SU-DHL-6 (cell line): Measurements from ENCODE around the gene LRP2.

ENCODE experiments used
- H2AFZ ChIP-seq: fragments of 200-600 bp; sonication (generic); 2 replicates; pipeline ENCODE4 v1.6.1; 2014; ENCODE audit warnings: low read depth, mild to moderate bottlenecking, moderate library complexity, mixed read lengths, antibody characterized with exemption, low read length; ENCODE audit not compliant: severe bottlenecking
- H3F3A ChIP-seq: fragments of 200-600 bp; shearing (Covaris generic); 2 replicates; pipeline ENCODE4 v1.6.0; 2016; ENCODE audit warnings: antibody characterized with exemption, mild to moderate bottlenecking; ENCODE audit not compliant: insufficient read depth
- H3K27ac ChIP-seq: fragments of 200-600 bp; sonication (generic); 2 replicates; pipeline ENCODE4 v1.5.1; 2016; ENCODE audit warnings: low read depth, mild to moderate bottlenecking, low read length, moderate library complexity, mixed read lengths
- H3K27me3 ChIP-seq: fragments of 200-600 bp; sonication (generic), shearing (Covaris generic); 2 replicates; pipeline ENCODE4 v1.6.0; 2014; ENCODE audit warnings: mild to moderate bottlenecking, low read length
- H3K36me3 ChIP-seq: fragments of 200-600 bp; sonication (generic); 2 replicates; pipeline ENCODE4 v1.6.1; 2014; ENCODE audit warnings: mild to moderate bottlenecking, low read length, mixed read lengths
- H3K4me2 ChIP-seq: fragments of 300-600, 200-600 bp; shearing (Covaris generic), sonication (generic); 2 replicates; pipeline ENCODE4 v1.6.0; 2014; ENCODE audit warnings: low read length, low read depth, mild to moderate bottlenecking; ENCODE audit not compliant: poor library complexity, severe bottlenecking
- H3K4me3 ChIP-seq: fragments of 200-600 bp; sonication (generic); 2 replicates; pipeline ENCODE4 v1.5.1; 2014; ENCODE audit warnings: antibody characterized with exemption, low read length, mild to moderate bottlenecking, mixed read lengths; ENCODE audit not compliant: insufficient read depth, poor library complexity, severe bottlenecking
- H3K79me2 ChIP-seq: fragments of 200-600 bp; sonication (generic); 2 replicates; pipeline ENCODE4 v1.6.1; 2014; ENCODE audit warnings: mild to moderate bottlenecking, low read length, moderate library complexity; ENCODE audit not compliant: insufficient read depth
- H3K9ac ChIP-seq: fragments of 200-600 bp; sonication (generic); 2 replicates; pipeline ENCODE4 v1.7.0; 2014; ENCODE audit warnings: mild to moderate bottlenecking, low read length
- H3K9me2 ChIP-seq: fragments of 200-600 bp; sonication (generic); replicated peaks from 2 replicates; pipeline ENCODE4 v1.6.1; 2014; ENCODE audit warnings: low read length; ENCODE audit not compliant: insufficient read depth
- H3K9me3 ChIP-seq: fragments of 200-600 bp; sonication (generic); 2 replicates; pipeline ENCODE4 v1.6.1; 2014; ENCODE audit warnings: low read length, mixed read lengths; ENCODE audit not compliant: insufficient read depth
- H4K20me1 ChIP-seq: fragments of 200-600 bp; sonication (generic); 2 replicates; pipeline ENCODE4 v1.6.1; 2014; ENCODE audit warnings: low read depth, mild to moderate bottlenecking, antibody characterized with exemption, low read length, moderate library complexity, mixed read lengths
- CTCF ChIP-seq: fragments of 200-600 bp; sonication (generic); IDR thresholded peaks from one replicate; pipeline ENCODE4 v1.5.1; 2017; ENCODE audit warnings: antibody characterized with exemption, mild to moderate bottlenecking, low read length, moderate library complexity; ENCODE audit not compliant: insufficient read depth, poor library complexity, severe bottlenecking
- EZH2phosphoT487 ChIP-seq: fragments of 200-600 bp; sonication (generic), shearing (Covaris generic); conservative IDR thresholded peaks from 2 replicates; pipeline ENCODE4 v1.6.1; 2018; ENCODE audit warnings: mild to moderate bottlenecking, antibody characterized with exemption, low read length, moderate library complexity, mixed read lengths

Gene LRP2

GRCh38 chr2:169259402-169259801 is 102.9 kb downstream of the LRP2 start:
- H3K79me2 ChIP-seq = no peaks in the 10 kb centered on the region
- no peaks in the 10 kb centered on the region for H3K9me3 ChIP-seq
- no peaks in the 10 kb centered on the region for H3K9me2 ChIP-seq
- H3K36me3 ChIP-seq = no peaks in the 10 kb centered on the region
- no peak overlapping the region for H3K4me2 ChIP-seq
- TF ChIP-seq EZH2phosphoT487 (no peak), CTCF (no peak)
- H4K20me1 ChIP-seq = no peaks in the 10 kb centered on the region
- H3F3A ChIP-seq = no peaks in the 10 kb centered on the region
- H3K27me3 ChIP-seq = no peaks in the 10 kb centered on the region
- H3K27ac ChIP-seq = no peak overlapping the region
- no peak overlapping the region for H2AFZ ChIP-seq
- no peak overlapping the region for H3K4me3 ChIP-seq
- H3K9ac ChIP-seq = no peak overlapping the region

- Histone ChIP-seq H3K9me3 (no peaks in the 10 kb centered on the region), H2AFZ (no peak overlapping the region), H3F3A (no peaks in the 10 kb centered on the region), H3K9me2 (no peaks in the 10 kb centered on the region), H3K4me3 (no peak overlapping the region), H3K9ac (no peak overlapping the region), H3K4me2 (no peak overlapping the region), H3K27me3 (no peaks in the 10 kb centered on the region), H3K36me3 (no peaks in the 10 kb centered on the region), H3K79me2 (no peaks in the 10 kb centered on the region), H3K27ac (no peak overlapping the region), H4K20me1 (no peaks in the 10 kb centered on the region)
- TF ChIP-seq CTCF (no peak), EZH2phosphoT487 (no peak)
Measured at GRCh38 chr2:169258045-169258601, 104.2 kb downstream of the LRP2 start.

- Histone ChIP-seq H3K27me3 (no peaks in the 10 kb centered on the region), H3K36me3 (no peaks in the 10 kb centered on the region)
Measured at GRCh38 chr2:169254774-169255173, 107.6 kb downstream of the LRP2 start.

More at GRCh38 chr2:169254774-169255173, 107.6 kb downstream of the LRP2 start:
- TF ChIP-seq CTCF (no peak), EZH2phosphoT487 (no peak)
- H3K4me2 ChIP-seq = no peak overlapping the region
- no peak overlapping the region for H2AFZ ChIP-seq
- no peaks in the 10 kb centered on the region for H4K20me1 ChIP-seq
- H3K27ac ChIP-seq = no peak overlapping the region
- no peak overlapping the region for H3K9ac ChIP-seq
- H3K79me2 ChIP-seq = no peaks in the 10 kb centered on the region
- no peaks in the 10 kb centered on the region for H3F3A ChIP-seq
- no peaks in the 10 kb centered on the region for H3K9me2 ChIP-seq
- no peak overlapping the region for H3K4me3 ChIP-seq
- H3K9me3 ChIP-seq = no peaks in the 10 kb centered on the region
